K562 (cell line): ENCODE data around the gene DNAJB6. TPM values are rescaled to one million over a fixed set of nuclear protein-coding genes. Genes with fewer than 3 reads are reported as not detected.

ENCODE experiments used
- ATAC-seq: fragments of 200-7000 bp; cut with Tn5 transposase; 3 replicates; pipeline ENCODE4 v1.9.1; 2020; ENCODE audit warnings: moderate library complexity
- BruUV-seq: library from RNA; stranded (reverse); fragments of 400-500 nt; replicated peaks from 2 replicates; lab custom pipeline; 2021; lab: Mats Ljungman, UMichigan
- CTCF ChIA-PET: fragments of 300-600 bp; formaldehyde crosslinking; extraction: SDS; loops from one replicate; lab custom pipeline; 2021; ENCODE audit warnings: low intra/inter-chr PET ratio; lab: Yijun Ruan, JAX
- POLR2A ChIA-PET: fragments of 300-600, 350-650 bp; sonication (Branson Sonifier 250); formaldehyde crosslinking; extraction: SDS; loops from one replicate; lab custom pipeline; 2021; ENCODE audit warnings: antibody characterized with exemption, inconsistent platforms; lab: Yijun Ruan, JAX
- DNase-seq, 4 experiments: peaks; one replicate each; pipeline versions ENCODE4 v3.0.0 to v3.0.0-alpha.2; 2011 to 2018; ENCODE audit warnings: low spot score in 3 of 4, mixed read lengths in 3 of 4; ENCODE audit errors: extremely low read depth in 1 of 4
- FAIRE-seq: peaks from 2 replicates; lab custom pipeline; 2011; peaks lifted over from hg19 to GRCh38; lab: Jason Lieb, UNC
- H2AFZ ChIP-seq: 2 replicates; pipeline ENCODE4 v1.6.0; 2011; ENCODE audit warnings: low read depth, low read length, control low read depth, inconsistent platforms
- H3K27ac ChIP-seq: fragments of 200-600 bp; 3 replicates; pipeline ENCODE4 v1.8.0; 2011; ENCODE audit warnings: low read depth, mild to moderate bottlenecking, control low read depth, inconsistent platforms, low read length, moderate library complexity, mixed read lengths; ENCODE audit errors: extremely low read depth
- H3K27me3 ChIP-seq, 2 experiments: fragments of 300-600 bp in 1 of 2; 2 replicates in 1 of 2; 3 replicates in 1 of 2; pipeline versions ENCODE4 v1.6.0 to v1.8.0; 2011; ENCODE audit warnings: inconsistent platforms in 2 of 2, low read length in 2 of 2, mild to moderate bottlenecking in 1 of 2, mixed read lengths in 1 of 2, moderate library complexity in 1 of 2; ENCODE audit not compliant: control insufficient read depth in 2 of 2, insufficient read depth in 2 of 2
- H3K36me3 ChIP-seq: fragments of 300-600 bp; 3 replicates; pipeline ENCODE4 v1.8.0; 2011; ENCODE audit warnings: mild to moderate bottlenecking, low read length, inconsistent platforms; ENCODE audit not compliant: control insufficient read depth, insufficient read depth
- H3K4me1 ChIP-seq, 2 experiments: fragments of 200-600 bp in 1 of 2; replicated peaks in 1 of 2; 2 replicates in 1 of 2; 3 replicates in 1 of 2; pipeline versions ENCODE4 v1.5.1 to v1.8.0; 2011; ENCODE audit warnings: inconsistent platforms in 2 of 2, low read length in 2 of 2, mild to moderate bottlenecking in 1 of 2, mixed read lengths in 1 of 2, moderate library complexity in 1 of 2; ENCODE audit not compliant: control insufficient read depth in 2 of 2, insufficient read depth in 2 of 2
- H3K4me2 ChIP-seq: 2 replicates; pipeline ENCODE4 v1.6.1; 2011; ENCODE audit warnings: low read length, control low read depth, inconsistent platforms, mixed read lengths; ENCODE audit not compliant: insufficient read depth
- H3K4me3 ChIP-seq: fragments of 200-600 bp; sonication (generic), shearing (Covaris generic); 2 replicates; pipeline ENCODE4 v1.5.1; 2016; ENCODE audit warnings: control low read depth, inconsistent platforms
- H3K79me2 ChIP-seq: fragments of 200-600 bp; 3 replicates; pipeline ENCODE4 v1.8.0; 2011; ENCODE audit warnings: low read length, inconsistent platforms; ENCODE audit not compliant: control insufficient read depth, insufficient read depth
- H3K9ac ChIP-seq, 2 experiments: 2 replicates each; pipeline versions ENCODE4 v1.6.0 to v1.6.1; 2011; ENCODE audit warnings: low read depth in 2 of 2, low read length in 2 of 2, control low read depth in 1 of 2, inconsistent platforms in 1 of 2, mild to moderate bottlenecking in 1 of 2, mixed read lengths in 1 of 2; ENCODE audit not compliant: insufficient read depth in 1 of 2
- H3K9me1 ChIP-seq: one replicate; pipeline ENCODE4 v1.6.0; 2011; ENCODE audit warnings: inconsistent platforms, mild to moderate bottlenecking, low read length, moderate library complexity; ENCODE audit not compliant: control insufficient read depth, insufficient read depth
- H3K9me3 ChIP-seq: replicated peaks from 2 replicates; pipeline ENCODE4 v1.5.1; 2011; ENCODE audit warnings: low read depth, low read length, inconsistent platforms; ENCODE audit not compliant: control insufficient read depth, insufficient read depth
- H4K20me1 ChIP-seq: replicated peaks from 2 replicates; pipeline ENCODE4 v1.6.1; 2011; ENCODE audit warnings: low read length, inconsistent platforms, mixed read lengths; ENCODE audit not compliant: control insufficient read depth, insufficient read depth
- ADNP ChIP-seq: fragments of 200-800 bp; sonication (Bioruptor generic); IDR thresholded peaks from 2 replicates; pipeline ENCODE4 v1.6.1; 2016; ENCODE audit warnings: missing genetic modification characterization, missing compliant biosample characterization
- CBX1 ChIP-seq: sonication (generic); IDR thresholded peaks from 2 replicates; pipeline ENCODE4 v1.6.1; 2016; ENCODE audit warnings: antibody characterized with exemption, low read depth, mild to moderate bottlenecking
- CCAR2 ChIP-seq: fragments of 200-400 bp; formaldehyde crosslinking; IDR thresholded peaks from 2 replicates; pipeline ENCODE4 v1.6.1; 2017; ENCODE audit warnings: mild to moderate bottlenecking, low read depth, low read length
- CXXC5 ChIP-seq: fragments of 250-450 bp; sonication (Bioruptor Pico); IDR thresholded peaks from 2 replicates; pipeline ENCODE4 v1.8.0; 2022; ENCODE audit warnings: inconsistent platforms, mild to moderate bottlenecking, moderate library complexity
- RBM15 ChIP-seq: fragments of 200-400 bp; formaldehyde crosslinking; IDR thresholded peaks from 2 replicates; pipeline ENCODE4 v1.6.1; 2018; ENCODE audit warnings: mild to moderate bottlenecking, low read length, moderate library complexity; ENCODE audit not compliant: insufficient read depth
- SMAD3 ChIP-seq: fragments of 450-650 bp; formaldehyde crosslinking; conservative IDR thresholded peaks from 2 replicates; pipeline ENCODE4 v1.4.0; 2020; ENCODE audit warnings: mild to moderate bottlenecking
- TEAD4 ChIP-seq, 2 experiments: sonication (generic) in 1 of 2; formaldehyde crosslinking in 1 of 2; IDR thresholded peaks; 2 replicates each; pipeline versions ENCODE4 v1.6.1 to v1.8.0; 2012 to 2022; ENCODE audit warnings: borderline replicate concordance in 1 of 2, inconsistent platforms in 1 of 2, low read length in 1 of 2, mild to moderate bottlenecking in 1 of 2, missing genetic modification reagents in 1 of 2
- ZFP36 ChIP-seq: fragments of 150-350 bp; IDR thresholded peaks from 2 replicates; pipeline ENCODE4 v1.6.1; 2018; ENCODE audit warnings: low read length, low read depth; ENCODE audit not compliant: partially characterized antibody
- ZNF253 ChIP-seq: fragments of 250-450 bp; sonication (Bioruptor Pico); conservative IDR thresholded peaks from 2 replicates; pipeline ENCODE4 v1.6.1; 2021; ENCODE audit warnings: mild to moderate bottlenecking
- ZNF699 ChIP-seq: fragments of 250-450 bp; sonication (Bioruptor Pico); IDR thresholded peaks from 2 replicates; pipeline ENCODE4 v1.8.0; 2021; ENCODE audit warnings: mild to moderate bottlenecking, moderate library complexity; ENCODE audit not compliant: insufficient replicate concordance
- WGBS: fragments of 100-300 bp; shearing (Covaris generic); methylation state at CpG from one replicate; pipeline ENCODE4 v1.1.6; 2016; ENCODE audit warnings: low coverage, mixed read lengths; ENCODE audit not compliant: insufficient coverage; ENCODE audit errors: missing lambda C conversion rate; 5-methylcytosine and 5-hydroxymethylcytosine counted together
- in situ Hi-C: fragments of 300-500 bp; cut with MboI; formaldehyde crosslinking; loops from 4 replicates; pipeline ENCODE4 v1.15.0; 2018; ENCODE audit warnings: inconsistent platforms, mixed read lengths
- intact Hi-C: fragments of 100-400 bp; cut with micrococcal nuclease; formaldehyde crosslinking; loops from 2 replicates; pipeline ENCODE4 v1.14.2; 2022
- polyA plus RNA-seq, 8 experiments: library from polyadenylated mRNA; depleted of rRNA in 4 of 8; stranded (reverse) in 5 of 8; unstranded in 3 of 8; fragments of >200 nt; fragmentation: Nextera tagmentation in 2 of 8; fragmentation: Illumina TruSeq in 1 of 8; extraction: Ambion mirVana in 2 of 8; extraction: Trizol in 1 of 8; gene quantifications; 2 replicates each; pipeline versions ENCODE4 v1.2.1 to v1.2.3, GENCODE V29; 2011 to 2014; ENCODE audit warnings: inconsistent platforms in 1 of 8, missing spikeins in 1 of 8
- total RNA-seq, 7 experiments: library from RNA; depleted of rRNA in 6 of 7; stranded (reverse); fragments of >200 nt in 6 of 7; fragmentation: Illumina TruSeq in 2 of 7; extraction: Trizol in 2 of 7; gene quantifications; 2 replicates each; pipeline versions ENCODE4 v1.2.1 to v1.2.3, GENCODE V29; 2011 to 2021; ENCODE audit warnings: low replicate concordance in 1 of 7
- TF ChIP-seq, protein P1 (sequence below), 2 experiments: fragments of 450-650 bp; conservative IDR thresholded peaks; 2 replicates each; pipeline ENCODE4 v1.6.1; 2017; ENCODE audit warnings: mild to moderate bottlenecking in 2 of 2, moderate library complexity in 2 of 2
- TF ChIP-seq, protein P2 (sequence below), 2 experiments: fragments of 450-650 bp; IDR thresholded peaks; 2 replicates each; pipeline ENCODE4 v1.6.1; 2018; ENCODE audit warnings: mild to moderate bottlenecking in 2 of 2, low read depth in 1 of 2; ENCODE audit not compliant: partially characterized antibody in 2 of 2

Gene DNAJB6
- total and polyA plus RNA-seq, 9 of the 15 experiments (the other 6 are each of a cell fraction or from before 2014, with no cell fraction given) = 84.5 to 158 (median 135) TPM

DNA sequence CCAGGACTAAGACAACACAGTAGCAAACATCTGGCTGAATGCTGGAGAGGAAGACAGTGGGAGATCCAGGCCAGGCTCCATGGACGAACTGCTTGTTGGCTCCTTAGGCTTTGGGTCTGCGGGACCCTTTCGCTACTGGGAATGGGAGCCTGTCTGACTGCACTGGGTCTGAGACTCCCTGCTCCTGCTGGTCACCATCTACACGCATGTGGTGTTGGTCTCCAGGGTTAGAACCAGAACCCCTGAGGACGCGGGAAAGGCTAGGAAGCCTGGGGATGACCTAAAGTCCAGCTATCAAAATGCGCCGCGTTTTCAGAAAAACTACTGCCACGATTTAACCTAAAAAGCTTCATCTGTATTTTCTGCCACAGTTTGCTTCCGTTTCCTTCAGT lies 817 bp upstream of the DNAJB6 start (continued):
- no peak for TF ChIP-seq TEAD4 (IDR thresholded peaks at IDR 0.05; ENCODE audit: low read length)
- 0 out of 2 replicates have a peak, but pooled peaks have one; percentile 34 for TF ChIP-seq TEAD4 (CRISPR knock-in tag; IDR thresholded peaks at IDR 0.05; ENCODE audit: borderline replicate concordance)

DNA sequence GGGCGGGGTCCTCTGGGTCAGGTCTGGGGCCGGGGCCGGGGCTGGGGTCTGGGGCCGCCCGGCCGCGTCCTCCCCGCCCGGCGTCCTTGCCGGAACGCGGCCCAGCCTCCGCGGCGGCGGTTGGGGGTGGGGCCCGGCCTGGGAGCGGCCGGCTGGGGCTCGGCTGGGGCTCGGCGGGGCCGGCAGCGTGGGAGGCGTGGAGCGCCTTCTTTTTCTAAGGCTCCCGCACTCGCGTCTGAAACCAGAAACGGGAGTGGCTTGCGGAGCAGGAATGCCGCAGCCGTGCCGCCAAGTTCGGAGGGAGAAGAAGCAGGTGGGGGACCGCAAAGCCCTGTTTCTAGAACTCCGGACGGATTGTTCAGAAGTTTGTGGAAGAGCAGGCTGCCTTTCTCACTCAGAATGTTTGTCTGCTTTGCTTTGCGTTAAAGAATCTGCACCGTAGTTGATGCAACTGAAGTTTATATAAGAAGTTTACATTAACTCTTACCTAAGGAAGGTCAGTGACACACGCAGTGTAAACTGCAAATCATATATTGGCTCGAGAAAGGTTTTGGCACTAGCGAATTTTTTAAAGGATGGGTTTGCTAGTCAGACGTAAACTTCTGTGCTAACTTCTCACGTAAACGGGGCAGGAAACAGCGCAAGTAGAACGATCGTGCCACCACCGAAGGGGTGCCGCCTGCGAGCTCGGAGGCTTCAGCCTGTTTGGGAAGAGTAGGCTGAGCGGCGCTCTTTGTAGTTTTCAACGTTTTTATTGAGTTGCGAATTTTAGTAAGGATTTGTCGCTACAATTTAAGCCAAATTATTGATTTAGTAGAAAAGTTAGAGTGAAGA lies 729 bp downstream of the DNAJB6 start:
- Histone ChIP-seq H3K27me3 (no peaks in the 10 kb centered on the region; a peak in 1 of 5 replicates), H3K9me3 (no peaks in the 10 kb centered on the region), H3K4me2 (peak overlapping the region; percentile 88), H4K20me1 (peaks cover 42% of the 10 kb centered on the region), H3K36me3 (peaks cover 28% of the 10 kb centered on the region), H3K9me1 (peaks cover 5% of the 10 kb centered on the region), H3K4me1 (peaks cover 23 to 25% of the 10 kb centered on the region in 2 experiments), H3K79me2 (peaks cover 57% of the 10 kb centered on the region), H3K9ac (peak overlapping the region; percentile 78 to 94), H3K4me3 (peak overlapping the region; percentile 69), H2AFZ (no peak overlapping the region), H3K27ac (peak overlapping the region; percentile 90)
- CTCF ChIA-PET = no interaction called here
- intact Hi-C loops (loop anchor here (5.0 kb wide), 1 partner anchor 50 kb away; no protein-coding TSS in a partner anchor), in situ Hi-C loops (no loop called here)
- peak; percentile 86 to 96 (median 94) for DNase-seq
- ATAC-seq = peak; percentile 87
- WGBS = under 1% methylated on average over 35 of the region's 59 CpGs
- TSS peak; percentile 54 for BruUV-seq
- FAIRE-seq = peak; percentile 52
- POLR2A ChIA-PET = interaction anchor here (0.7 to 3.1 kb wide), 6 partner anchors 9 to 30 kb away, joined by 4 to 39 read pairs (median 6); no protein-coding TSS in a partner anchor
- TF ChIP-seq ZNF699 (CRISPR knock-in tag) (no peak), CBX1 (no peak), SMAD3 (CRISPR knock-in tag) (no peak), ADNP (tag) (no peak; the same call in none of the 2 replicates), ZFP36 (peak; percentile 43), RBM15 (no peak), CXXC5 (CRISPR knock-in tag) (no peak; the same call in 1 of the 2 replicates), CCAR2 (no peak), ZNF253 (CRISPR knock-in tag) (no peak)
- TF ChIP-seq, protein P1, sequence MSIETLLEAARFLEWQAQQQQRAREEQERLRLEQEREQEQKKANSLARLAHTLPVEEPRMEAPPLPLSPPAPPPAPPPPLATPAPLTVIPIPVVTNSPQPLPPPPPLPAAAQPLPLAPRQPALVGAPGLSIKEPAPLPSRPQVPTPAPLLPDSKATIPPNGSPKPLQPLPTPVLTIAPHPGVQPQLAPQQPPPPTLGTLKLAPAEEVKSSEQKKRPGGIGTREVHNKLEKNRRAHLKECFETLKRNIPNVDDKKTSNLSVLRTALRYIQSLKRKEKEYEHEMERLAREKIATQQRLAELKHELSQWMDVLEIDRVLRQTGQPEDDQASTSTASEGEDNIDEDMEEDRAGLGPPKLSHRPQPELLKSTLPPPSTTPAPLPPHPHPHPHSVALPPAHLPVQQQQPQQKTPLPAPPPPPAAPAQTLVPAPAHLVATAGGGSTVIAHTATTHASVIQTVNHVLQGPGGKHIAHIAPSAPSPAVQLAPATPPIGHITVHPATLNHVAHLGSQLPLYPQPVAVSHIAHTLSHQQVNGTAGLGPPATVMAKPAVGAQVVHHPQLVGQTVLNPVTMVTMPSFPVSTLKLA (conservative IDR thresholded peaks at IDR 0.05) = no peak; a peak in 3 of 4 replicates
- TF ChIP-seq, protein P2, sequence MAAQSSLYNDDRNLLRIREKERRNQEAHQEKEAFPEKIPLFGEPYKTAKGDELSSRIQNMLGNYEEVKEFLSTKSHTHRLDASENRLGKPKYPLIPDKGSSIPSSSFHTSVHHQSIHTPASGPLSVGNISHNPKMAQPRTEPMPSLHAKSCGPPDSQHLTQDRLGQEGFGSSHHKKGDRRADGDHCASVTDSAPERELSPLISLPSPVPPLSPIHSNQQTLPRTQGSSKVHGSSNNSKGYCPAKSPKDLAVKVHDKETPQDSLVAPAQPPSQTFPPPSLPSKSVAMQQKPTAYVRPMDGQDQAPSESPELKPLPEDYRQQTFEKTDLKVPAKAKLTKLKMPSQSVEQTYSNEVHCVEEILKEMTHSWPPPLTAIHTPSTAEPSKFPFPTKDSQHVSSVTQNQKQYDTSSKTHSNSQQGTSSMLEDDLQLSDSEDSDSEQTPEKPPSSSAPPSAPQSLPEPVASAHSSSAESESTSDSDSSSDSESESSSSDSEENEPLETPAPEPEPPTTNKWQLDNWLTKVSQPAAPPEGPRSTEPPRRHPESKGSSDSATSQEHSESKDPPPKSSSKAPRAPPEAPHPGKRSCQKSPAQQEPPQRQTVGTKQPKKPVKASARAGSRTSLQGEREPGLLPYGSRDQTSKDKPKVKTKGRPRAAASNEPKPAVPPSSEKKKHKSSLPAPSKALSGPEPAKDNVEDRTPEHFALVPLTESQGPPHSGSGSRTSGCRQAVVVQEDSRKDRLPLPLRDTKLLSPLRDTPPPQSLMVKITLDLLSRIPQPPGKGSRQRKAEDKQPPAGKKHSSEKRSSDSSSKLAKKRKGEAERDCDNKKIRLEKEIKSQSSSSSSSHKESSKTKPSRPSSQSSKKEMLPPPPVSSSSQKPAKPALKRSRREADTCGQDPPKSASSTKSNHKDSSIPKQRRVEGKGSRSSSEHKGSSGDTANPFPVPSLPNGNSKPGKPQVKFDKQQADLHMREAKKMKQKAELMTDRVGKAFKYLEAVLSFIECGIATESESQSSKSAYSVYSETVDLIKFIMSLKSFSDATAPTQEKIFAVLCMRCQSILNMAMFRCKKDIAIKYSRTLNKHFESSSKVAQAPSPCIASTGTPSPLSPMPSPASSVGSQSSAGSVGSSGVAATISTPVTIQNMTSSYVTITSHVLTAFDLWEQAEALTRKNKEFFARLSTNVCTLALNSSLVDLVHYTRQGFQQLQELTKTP (IDR thresholded peaks at IDR 0.05; ENCODE audit: low read depth in 1 of 2, partially characterized antibody in 2 of 2) = peak; percentile 18 to 47
